GM21360 (cell line): ENCODE data around the gene ZNF679.
A peak's percentile ranks its signal among the peaks of the same experiment; 100 is the strongest.
"Not testable (repeated sequence)": the region's sequence is repeated elsewhere in the genome, so short reads cannot be mapped to it uniquely, and the experiment has no call there.

ENCODE experiments used
- ATAC-seq: cut with Tn5 transposase; IDR thresholded peaks from one replicate; pipeline ENCODE4 v1.9.1; 2021; ENCODE audit warnings: mild to moderate bottlenecking, moderate library complexity; ENCODE audit not compliant: unreplicated experiment

Gene ZNF679

DNA sequence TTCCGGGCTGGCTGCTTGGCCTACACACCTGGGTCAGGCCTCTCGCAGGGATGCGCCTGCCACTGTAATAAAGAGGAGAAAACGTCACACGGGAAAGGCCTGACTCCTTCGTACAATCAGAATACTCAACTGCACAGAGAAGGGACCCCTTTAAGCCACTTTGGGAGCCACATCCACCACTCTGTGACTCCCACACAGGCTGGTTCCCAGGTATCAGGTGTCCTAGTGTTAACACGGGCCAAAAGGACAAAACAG is 79.7 kb downstream of the ZNF679 start:
- no peak for ATAC-seq

DNA sequence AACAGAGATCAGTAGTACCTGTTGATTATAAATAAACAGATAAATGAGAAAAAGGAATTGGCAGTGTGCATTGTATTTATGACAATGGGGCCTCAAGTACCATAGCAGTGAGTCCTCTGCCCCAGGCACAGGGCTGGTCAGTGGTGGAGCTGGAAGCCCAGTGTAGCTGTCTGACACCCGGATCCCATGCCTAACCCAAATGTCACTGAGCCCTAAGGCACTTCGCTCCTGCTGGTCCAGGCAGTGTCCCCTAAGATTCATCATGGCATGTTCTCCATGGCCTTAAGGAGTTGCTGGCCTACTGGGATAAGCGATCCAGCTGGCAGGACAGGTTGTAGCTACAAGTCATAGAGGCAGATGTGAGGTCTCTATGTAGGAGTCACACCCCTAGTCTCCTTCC is 82.2 kb downstream of the ZNF679 start:
- ATAC-seq = no peak

DNA sequence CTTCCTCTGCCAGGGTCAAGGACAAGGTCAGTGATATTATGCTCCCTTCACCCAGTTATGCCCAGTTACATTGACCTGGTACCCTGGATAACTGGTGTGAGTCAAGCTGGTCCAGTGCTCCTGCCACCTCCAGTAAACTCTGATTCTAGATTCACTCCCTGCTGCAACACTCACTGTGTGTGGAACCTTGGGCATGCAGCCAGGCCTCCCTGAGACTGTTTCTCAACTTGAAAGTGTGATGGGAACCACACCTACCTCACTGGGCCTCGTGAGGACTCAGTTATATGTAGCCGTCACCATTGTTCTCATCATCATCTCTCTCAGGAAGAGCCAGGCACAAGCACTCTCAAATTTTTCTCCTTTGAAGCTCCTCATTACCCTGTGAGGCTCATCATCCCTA is 84.6 kb downstream of the ZNF679 start:
- no peak for ATAC-seq

DNA sequence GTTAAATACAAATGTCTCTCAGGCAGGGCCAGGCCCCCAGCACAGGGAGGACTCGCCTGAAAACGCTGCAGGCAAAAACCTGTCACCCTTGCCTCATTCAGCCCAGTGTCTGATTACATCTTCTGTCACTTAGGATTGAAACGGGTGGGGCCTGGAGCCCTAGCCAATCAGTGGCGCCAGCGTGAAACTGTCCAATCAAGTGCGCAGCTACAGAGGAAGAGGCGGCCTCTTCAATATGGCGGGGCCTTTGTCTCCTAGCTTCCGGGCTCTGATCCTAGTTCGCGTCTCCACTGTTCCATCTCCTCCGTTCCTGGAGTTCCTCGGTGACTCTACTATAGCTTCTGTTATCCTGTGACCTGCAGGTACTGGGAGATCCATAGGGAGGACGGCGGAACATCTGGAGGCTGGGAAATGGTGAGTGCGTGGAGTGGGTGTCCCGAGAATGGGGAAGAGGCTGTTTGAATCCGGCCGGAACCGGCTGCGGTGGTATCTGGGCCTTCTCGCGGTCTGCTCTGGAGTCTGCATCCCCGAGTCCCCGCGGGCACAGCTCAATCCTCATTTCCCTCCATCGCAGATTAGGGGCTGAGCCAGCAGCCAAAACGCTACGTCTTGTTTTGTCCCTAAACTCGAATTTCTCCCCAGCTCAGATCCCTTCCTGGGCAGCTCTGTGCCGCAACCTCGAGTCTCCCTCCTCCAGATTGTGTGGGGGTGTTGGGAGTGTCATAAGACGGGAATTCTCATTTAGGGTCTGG is 85.6 kb downstream of the ZNF679 start, which contains the start of gene ZNF736:
TSS of gene ZNF736 (plus strand) at position 222 of the 752 bp plus-strand sequence. CDS start at position 412, 190 bp downstream.
- peak; percentile 100 for ATAC-seq

DNA sequence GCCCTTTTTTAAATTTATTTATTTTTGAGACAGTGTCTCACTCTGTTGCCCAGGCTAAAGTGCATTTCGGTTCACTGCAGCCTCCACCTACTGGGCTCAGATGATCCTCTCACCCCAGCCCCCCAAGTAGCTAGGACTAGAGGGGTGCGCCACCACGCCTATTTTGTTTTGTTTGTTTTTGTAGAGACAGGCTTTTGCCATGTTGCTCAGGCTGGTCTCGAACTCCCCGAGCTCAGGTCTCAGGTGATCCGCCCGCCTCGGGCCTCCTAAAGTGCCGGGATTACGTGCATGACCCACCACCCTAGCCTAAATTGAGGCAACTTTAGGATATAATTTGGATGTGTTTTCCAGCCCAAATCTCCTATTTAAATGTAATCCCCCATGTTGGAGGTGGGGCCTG is 86.3 kb downstream of the ZNF679 start:
- no peak for ATAC-seq

DNA sequence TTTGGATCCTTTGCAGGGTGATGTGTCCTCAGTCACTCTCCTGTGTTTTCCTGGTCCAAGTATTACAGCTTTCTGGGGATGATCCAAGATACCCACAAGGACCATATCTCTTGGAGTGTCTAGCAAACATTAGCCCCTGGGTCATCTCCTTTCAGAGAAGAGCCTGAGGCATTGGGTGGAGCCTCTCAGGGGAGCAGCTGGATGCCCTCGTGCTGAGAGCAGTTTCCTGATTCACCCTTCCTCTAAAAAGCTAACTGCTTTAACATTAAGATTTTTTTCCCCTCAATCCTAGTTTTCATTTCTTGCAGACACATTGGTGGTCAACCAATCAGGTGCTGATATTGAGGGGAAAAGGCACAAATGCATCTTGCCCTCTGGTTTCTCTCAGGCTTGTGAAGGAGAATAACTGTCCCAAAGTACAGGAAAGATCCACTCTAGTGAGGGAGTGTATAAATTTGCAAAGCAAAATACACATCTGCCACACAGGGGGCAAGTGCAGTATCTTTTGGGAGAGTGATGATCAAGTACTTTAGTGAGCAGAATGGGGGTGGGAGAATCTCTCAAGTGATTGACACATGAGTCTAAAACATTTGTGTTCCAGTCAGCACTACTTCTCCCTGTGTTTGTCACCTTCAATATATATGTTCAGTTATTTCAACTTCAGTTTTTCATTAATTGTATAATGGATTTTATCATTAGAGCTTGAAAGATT is 87.9 kb downstream of the ZNF679 start:
- not testable (repeated sequence) for ATAC-seq
